OCI-LY1 (cell line): ENCODE results near the gene SLCO2A1.
"Not testable (repeated sequence)": the region's sequence is repeated elsewhere in the genome, so short reads cannot be mapped to it uniquely, and the experiment has no call there.

Source experiments
- H2AFZ ChIP-seq: fragments of 200-600 bp; sonication (generic), shearing (Covaris generic); 2 replicates; pipeline ENCODE4 v1.6.0; 2014; ENCODE audit warnings: antibody characterized with exemption, mild to moderate bottlenecking, low read length
- H3F3A ChIP-seq: fragments of 200-600 bp; sonication (generic), shearing (Covaris generic); 2 replicates; pipeline ENCODE4 v1.6.0; 2014; ENCODE audit warnings: mild to moderate bottlenecking, antibody characterized with exemption, low read length, moderate library complexity; ENCODE audit not compliant: insufficient read depth
- H3K27ac ChIP-seq: fragments of 200-600 bp; sonication (generic); 2 replicates; pipeline ENCODE4 v1.5.1; 2014; ENCODE audit warnings: low read length, mixed run types, mild to moderate bottlenecking, low read depth; ENCODE audit not compliant: poor library complexity, severe bottlenecking
- H3K27me3 ChIP-seq: fragments of 200-600 bp; sonication (generic); 2 replicates; pipeline ENCODE4 v1.6.0; 2014; ENCODE audit warnings: antibody characterized with exemption, mild to moderate bottlenecking, low read length, moderate library complexity; ENCODE audit not compliant: insufficient read depth
- H3K36me3 ChIP-seq: fragments of 200-600 bp; sonication (generic); 2 replicates; pipeline ENCODE4 v1.6.1; 2014; ENCODE audit warnings: mild to moderate bottlenecking, antibody characterized with exemption, low read length, moderate library complexity, mixed read lengths; ENCODE audit not compliant: insufficient read depth
- H3K4me1 ChIP-seq: fragments of 200-600 bp; sonication (generic); 2 replicates; pipeline ENCODE4 v1.5.1; 2014; ENCODE audit warnings: mild to moderate bottlenecking, low read length, moderate library complexity; ENCODE audit not compliant: insufficient read depth, severe bottlenecking
- H3K4me2 ChIP-seq: fragments of 200-600 bp; sonication (generic), shearing (Covaris generic); 2 replicates; pipeline ENCODE4 v1.6.1; 2014; ENCODE audit warnings: low read length
- H3K4me3 ChIP-seq: fragments of 200-600 bp; sonication (generic); 2 replicates; pipeline ENCODE4 v1.5.1; 2014; ENCODE audit warnings: low read length, low read depth, mild to moderate bottlenecking, mixed read lengths; ENCODE audit not compliant: poor library complexity, severe bottlenecking
- H3K79me2 ChIP-seq: fragments of 200-600 bp; shearing (Covaris generic); 2 replicates; pipeline ENCODE4 v1.6.1; 2016; ENCODE audit warnings: mixed run types, low read length, mixed read lengths; ENCODE audit not compliant: insufficient read depth
- H3K9ac ChIP-seq: fragments of 200-600 bp; sonication (generic), shearing (Covaris generic); 2 replicates; pipeline ENCODE4 v1.6.1; 2014; ENCODE audit warnings: mild to moderate bottlenecking, low read length, mixed read lengths
- H3K9me2 ChIP-seq: fragments of 200-600 bp; sonication (generic), shearing (Covaris generic); 2 replicates; pipeline ENCODE4 v1.6.1; 2014; ENCODE audit warnings: low read depth, mild to moderate bottlenecking, low read length, mixed read lengths
- H3K9me3 ChIP-seq: fragments of 200-600 bp; shearing (Covaris generic); 2 replicates; pipeline ENCODE4 v1.6.1; 2014; ENCODE audit warnings: low read length, mixed read lengths
- H4K20me1 ChIP-seq: fragments of 200-600 bp; sonication (generic), shearing (Covaris generic); 2 replicates; pipeline ENCODE4 v1.6.0; 2016; ENCODE audit warnings: mild to moderate bottlenecking, low read length; ENCODE audit not compliant: insufficient read depth
- EZH2 ChIP-seq: fragments of 200-600 bp; sonication (generic), shearing (Covaris generic); IDR thresholded peaks from 2 replicates; pipeline ENCODE4 v1.8.0; 2017; ENCODE audit warnings: borderline replicate concordance, mixed run types, mild to moderate bottlenecking, antibody characterized with exemption, low read length, moderate library complexity, mixed read lengths
- TF ChIP-seq, protein P1 (sequence below): fragments of 200-600 bp; sonication (generic), shearing (Covaris generic); IDR thresholded peaks from 2 replicates; pipeline ENCODE4 v1.5.1; 2017; ENCODE audit warnings: mild to moderate bottlenecking, antibody characterized with exemption, low read length, moderate library complexity, mixed read lengths

Gene SLCO2A1

DNA sequence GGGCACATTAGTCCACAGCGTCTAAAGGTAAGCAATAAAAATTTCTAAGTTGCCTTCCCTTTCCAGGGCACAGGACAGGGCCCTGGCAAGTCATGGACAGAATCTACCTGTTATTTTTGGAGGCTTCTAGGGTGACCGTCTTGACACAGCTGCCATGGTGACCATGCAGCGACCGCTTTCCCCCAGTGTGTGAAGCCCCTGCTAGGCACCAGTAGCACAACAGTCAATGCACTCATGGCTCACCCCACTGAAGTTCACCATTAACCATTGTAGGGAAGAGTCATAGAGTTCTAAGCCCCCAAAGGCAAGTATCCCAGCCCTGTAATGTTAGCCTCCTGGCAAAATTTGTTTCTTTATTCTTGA lies 43.8 kb upstream of the SLCO2A1 start:
- Histone ChIP-seq H3K36me3 (no peaks in the 10 kb centered on the region), H3K9me2 (no peaks in the 10 kb centered on the region), H3K9ac (no peak overlapping the region), H3K27me3 (no peaks in the 10 kb centered on the region), H3K4me2 (no peak overlapping the region), H3K4me1 (no peaks in the 10 kb centered on the region), H3K9me3 (no peaks in the 10 kb centered on the region), H3F3A (no peaks in the 10 kb centered on the region), H3K4me3 (no peak overlapping the region), H2AFZ (no peak overlapping the region), H3K79me2 (no peaks in the 10 kb centered on the region), H3K27ac (no peak overlapping the region), H4K20me1 (no peaks in the 10 kb centered on the region)
- TF ChIP-seq, protein P1, sequence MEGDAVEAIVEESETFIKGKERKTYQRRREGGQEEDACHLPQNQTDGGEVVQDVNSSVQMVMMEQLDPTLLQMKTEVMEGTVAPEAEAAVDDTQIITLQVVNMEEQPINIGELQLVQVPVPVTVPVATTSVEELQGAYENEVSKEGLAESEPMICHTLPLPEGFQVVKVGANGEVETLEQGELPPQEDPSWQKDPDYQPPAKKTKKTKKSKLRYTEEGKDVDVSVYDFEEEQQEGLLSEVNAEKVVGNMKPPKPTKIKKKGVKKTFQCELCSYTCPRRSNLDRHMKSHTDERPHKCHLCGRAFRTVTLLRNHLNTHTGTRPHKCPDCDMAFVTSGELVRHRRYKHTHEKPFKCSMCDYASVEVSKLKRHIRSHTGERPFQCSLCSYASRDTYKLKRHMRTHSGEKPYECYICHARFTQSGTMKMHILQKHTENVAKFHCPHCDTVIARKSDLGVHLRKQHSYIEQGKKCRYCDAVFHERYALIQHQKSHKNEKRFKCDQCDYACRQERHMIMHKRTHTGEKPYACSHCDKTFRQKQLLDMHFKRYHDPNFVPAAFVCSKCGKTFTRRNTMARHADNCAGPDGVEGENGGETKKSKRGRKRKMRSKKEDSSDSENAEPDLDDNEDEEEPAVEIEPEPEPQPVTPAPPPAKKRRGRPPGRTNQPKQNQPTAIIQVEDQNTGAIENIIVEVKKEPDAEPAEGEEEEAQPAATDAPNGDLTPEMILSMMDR: no peak
- TF ChIP-seq EZH2: no peak

DNA sequence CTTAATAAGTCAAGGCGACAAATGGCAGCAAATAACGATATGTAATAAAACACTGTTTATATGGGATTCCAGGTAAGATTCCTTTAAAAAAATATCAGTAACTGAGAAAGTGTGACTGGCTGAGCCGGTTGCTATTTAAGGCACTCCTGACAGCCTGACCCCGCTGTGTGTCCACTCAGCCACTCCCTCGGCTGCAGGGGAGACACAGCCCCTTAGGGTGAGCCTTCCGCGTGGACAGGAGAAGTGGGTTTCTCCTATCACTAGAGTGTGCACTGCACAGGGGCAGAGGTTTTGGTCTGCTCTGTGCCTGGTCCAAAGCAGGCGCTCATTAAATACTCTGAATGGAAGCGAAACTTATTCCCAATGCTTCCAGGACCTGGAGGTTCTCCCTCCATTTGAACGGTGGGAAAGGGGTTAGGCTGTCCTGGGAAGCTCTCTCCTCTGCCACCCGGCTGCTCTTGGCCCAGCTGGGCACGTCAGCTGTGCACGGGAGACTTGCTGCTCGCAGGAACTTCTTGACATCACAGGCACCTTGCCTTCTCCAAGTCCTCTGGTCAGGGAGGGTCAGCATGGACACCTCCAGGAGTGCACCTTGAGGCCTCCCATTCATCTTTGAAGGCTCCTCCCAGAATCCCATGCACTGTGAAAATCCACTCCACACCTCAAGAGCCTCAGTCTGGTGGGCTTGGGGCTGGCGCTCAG lies 43.3 kb upstream of the SLCO2A1 start:
- H3K27ac ChIP-seq: no peak overlapping the region
- H3K4me1 ChIP-seq: no peaks in the 10 kb centered on the region
- no peaks in the 10 kb centered on the region for H3K36me3 ChIP-seq
- no peaks in the 10 kb centered on the region for H3K79me2 ChIP-seq
- no peak overlapping the region for H3K4me3 ChIP-seq
- H3K9me2 ChIP-seq: no peaks in the 10 kb centered on the region
- H3F3A ChIP-seq: no peaks in the 10 kb centered on the region
- H3K4me2 ChIP-seq: no peak overlapping the region
- H3K9me3 ChIP-seq: no peaks in the 10 kb centered on the region
- no peaks in the 10 kb centered on the region for H4K20me1 ChIP-seq
- no peak overlapping the region for H3K9ac ChIP-seq
- no peak overlapping the region for H2AFZ ChIP-seq
- H3K27me3 ChIP-seq: no peaks in the 10 kb centered on the region
- TF ChIP-seq, protein P1: no peak
- TF ChIP-seq EZH2: no peak

DNA sequence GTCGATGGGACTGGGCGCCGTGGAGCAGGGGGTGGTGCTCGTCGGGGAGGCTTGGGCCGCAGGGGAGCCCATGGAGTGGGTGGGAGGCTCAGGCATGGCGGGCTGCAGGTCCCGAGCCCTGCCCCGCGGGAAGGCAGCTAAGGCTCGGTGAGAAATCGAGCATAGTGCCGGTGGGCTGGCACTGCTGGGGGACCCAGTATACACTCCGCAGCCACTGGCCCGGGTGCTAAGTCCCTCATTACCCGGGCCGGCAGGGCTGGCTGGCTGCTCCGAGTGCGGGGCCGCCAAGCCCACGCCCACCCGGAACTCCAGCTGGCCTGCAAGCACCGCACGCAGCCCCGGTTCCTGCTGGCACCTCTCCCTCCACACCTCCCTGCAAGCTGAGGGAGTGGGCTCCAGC lies 40.6 kb upstream of the SLCO2A1 start:
- H3K27ac ChIP-seq, H3K9me3 ChIP-seq, H3K79me2 ChIP-seq, H3K36me3 ChIP-seq, H3K4me3 ChIP-seq, H2AFZ ChIP-seq, H3F3A ChIP-seq, H3K4me1 ChIP-seq, H3K27me3 ChIP-seq, H3K9me2 ChIP-seq, H4K20me1 ChIP-seq, H3K9ac ChIP-seq, H3K4me2 ChIP-seq: not testable (repeated sequence)

DNA sequence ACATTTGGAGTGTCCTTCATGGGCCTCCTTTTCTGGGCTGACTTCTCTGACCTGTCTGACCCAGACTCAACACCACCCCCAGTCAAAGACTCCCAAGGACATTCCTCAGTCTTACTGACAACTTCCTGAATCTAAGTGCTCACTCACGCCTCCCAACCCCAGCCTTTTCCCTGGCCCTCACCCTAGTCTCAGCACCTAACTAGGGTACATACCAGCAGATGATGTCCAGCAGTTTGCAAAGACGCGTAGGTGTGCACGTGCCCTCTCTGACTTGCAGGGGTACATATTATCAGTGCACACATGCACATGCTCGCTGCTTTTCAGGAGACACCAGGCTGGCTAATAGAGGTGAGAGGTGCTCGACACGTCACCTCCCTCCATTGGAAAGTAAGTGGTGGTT lies 38.7 kb upstream of the SLCO2A1 start:
- no peaks in the 10 kb centered on the region for H3F3A ChIP-seq
- H3K27me3 ChIP-seq: no peaks in the 10 kb centered on the region
- H3K4me3 ChIP-seq: no peak overlapping the region
- no peaks in the 10 kb centered on the region for H3K36me3 ChIP-seq
- H3K4me2 ChIP-seq: no peak overlapping the region
- H3K4me1 ChIP-seq: no peaks in the 10 kb centered on the region
- no peak overlapping the region for H3K27ac ChIP-seq
- no peaks in the 10 kb centered on the region for H3K9me3 ChIP-seq
- no peaks in the 10 kb centered on the region for H3K9me2 ChIP-seq
- no peaks in the 10 kb centered on the region for H4K20me1 ChIP-seq
- H3K9ac ChIP-seq: no peak overlapping the region
- no peak overlapping the region for H2AFZ ChIP-seq
- no peaks in the 10 kb centered on the region for H3K79me2 ChIP-seq
- TF ChIP-seq EZH2: no peak
- TF ChIP-seq, protein P1: no peak
